BLaER1 (cell line): ENCODE results near the gene TSTD1.
"Not testable (repeated sequence)": the region's sequence is repeated elsewhere in the genome, so short reads cannot be mapped to it uniquely, and the experiment has no call there.

Source experiments
- H3K27ac ChIP-seq: shearing (Covaris generic); formaldehyde crosslinking; 2 replicates; pipeline ENCODE4 v1.8.1; 2022
- H3K27me3 ChIP-seq: shearing (Covaris generic); formaldehyde crosslinking; 2 replicates; pipeline ENCODE4 v1.8.1; 2022
- H3K36me3 ChIP-seq: shearing (Covaris generic); formaldehyde crosslinking; 2 replicates; pipeline ENCODE4 v1.8.1; 2022
- H3K4me1 ChIP-seq: shearing (Covaris generic); formaldehyde crosslinking; 2 replicates; pipeline ENCODE4 v1.8.1; 2022
- H3K4me2 ChIP-seq: shearing (Covaris generic); formaldehyde crosslinking; 2 replicates; pipeline ENCODE4 v1.8.1; 2022
- H3K4me3 ChIP-seq: shearing (Covaris generic); formaldehyde crosslinking; 2 replicates; pipeline ENCODE4 v1.8.1; 2022
- H3K9ac ChIP-seq: shearing (Covaris generic); formaldehyde crosslinking; 2 replicates; pipeline ENCODE4 v1.8.1; 2022
- H3K9me3 ChIP-seq: shearing (Covaris generic); formaldehyde crosslinking; 2 replicates; pipeline ENCODE4 v1.8.1; 2022
- H4K20me1 ChIP-seq: shearing (Covaris generic); formaldehyde crosslinking; 2 replicates; pipeline ENCODE4 v1.8.1; 2022
- Cebpa-rat ChIP-seq: shearing (Covaris generic); IDR thresholded peaks from 2 replicates; pipeline ENCODE4 v1.8.1; 2022

Gene TSTD1

GRCh38 chr1:161039154-161039545 is 386 bp upstream of the TSTD1 start:
- H3K27ac ChIP-seq = peak overlapping the region; percentile 85
- no peaks in the 10 kb centered on the region for H3K27me3 ChIP-seq
- peak overlapping the region; percentile 84 for H3K9ac ChIP-seq
- no peak for TF ChIP-seq Cebpa-rat
- H4K20me1 ChIP-seq = no peaks in the 10 kb centered on the region
- no peaks in the 10 kb centered on the region for H3K9me3 ChIP-seq
- H3K4me1 ChIP-seq = peaks cover 85% of the 10 kb centered on the region
- H3K4me2 ChIP-seq = peak overlapping the region; percentile 85
- peaks cover 42% of the 10 kb centered on the region for H3K36me3 ChIP-seq
- peak overlapping the region; percentile 85 for H3K4me3 ChIP-seq

- H3K27me3 ChIP-seq = no peaks in the 10 kb centered on the region
- H3K36me3 ChIP-seq = peaks cover 37% of the 10 kb centered on the region
- peaks cover 84% of the 10 kb centered on the region for H3K4me1 ChIP-seq
- H4K20me1 ChIP-seq = no peaks in the 10 kb centered on the region
- peak overlapping the region; percentile 85 for H3K27ac ChIP-seq
- peak overlapping the region; percentile 84 for H3K9ac ChIP-seq
- peak overlapping the region; percentile 85 for H3K4me2 ChIP-seq
- no peak for TF ChIP-seq Cebpa-rat
- H3K9me3 ChIP-seq = no peaks in the 10 kb centered on the region
- peak overlapping the region; percentile 85 for H3K4me3 ChIP-seq
Measured at GRCh38 chr1:161037661-161038522, 872 bp downstream of the TSTD1 start.

- Histone ChIP-seq H3K9me3 (peaks cover 21% of the 10 kb centered on the region), H3K4me2 (peak overlapping the region; percentile 66; the same call in 1 of the 2 replicates), H3K27ac (0 out of 2 replicates have a peak overlapping the region, but pooled peaks have one; percentile 74), H3K9ac (no peak overlapping the region), H3K4me3 (no peak overlapping the region), H3K36me3 (peaks cover 20% of the 10 kb centered on the region), H3K27me3 (no peaks in the 10 kb centered on the region), H4K20me1 (no peaks in the 10 kb centered on the region), H3K4me1 (peaks cover 70% of the 10 kb centered on the region)
- TF ChIP-seq Cebpa-rat = no peak
Measured at GRCh38 chr1:161033751-161034150, 5.0 kb downstream of the TSTD1 start.

GRCh38 chr1:161032409-161032808 is 6.4 kb downstream of the TSTD1 start:
- TF ChIP-seq Cebpa-rat = no peak

GRCh38 chr1:161031874-161032273 is 6.9 kb downstream of the TSTD1 start:
- peaks cover 39% of the 10 kb centered on the region for H3K9me3 ChIP-seq
- peaks cover 54% of the 10 kb centered on the region for H3K4me1 ChIP-seq
- H3K27ac ChIP-seq = no peak overlapping the region
- no peak overlapping the region for H3K9ac ChIP-seq
- peak overlapping the region; percentile 14 for H3K4me2 ChIP-seq
- no peaks in the 10 kb centered on the region for H4K20me1 ChIP-seq
- peaks cover 36% of the 10 kb centered on the region for H3K36me3 ChIP-seq
- no peak for TF ChIP-seq Cebpa-rat
- no peaks in the 10 kb centered on the region for H3K27me3 ChIP-seq
- no peak overlapping the region for H3K4me3 ChIP-seq

More at GRCh38 chr1:161032409-161032808, 6.4 kb downstream of the TSTD1 start:
- Histone ChIP-seq H3K9ac (no peak overlapping the region), H3K9me3 (peaks cover 35% of the 10 kb centered on the region), H3K36me3 (peaks cover 32% of the 10 kb centered on the region), H3K4me2 (peak overlapping the region; percentile 17; the same call in 1 of the 2 replicates), H3K4me3 (no peak overlapping the region), H3K27ac (peak overlapping the region; percentile 11; the same call in 1 of the 2 replicates), H4K20me1 (no peaks in the 10 kb centered on the region), H3K27me3 (no peaks in the 10 kb centered on the region), H3K4me1 (peaks cover 59% of the 10 kb centered on the region)

GRCh38 chr1:161029466-161029865 is 9.3 kb downstream of the TSTD1 start:
- H3K27me3 ChIP-seq = not testable (repeated sequence)

GRCh38 chr1:161026954-161027353 is 11.8 kb downstream of the TSTD1 start:
- not testable (repeated sequence) for H4K20me1 ChIP-seq, H3K27me3 ChIP-seq, H3K4me2 ChIP-seq, H3K4me3 ChIP-seq, H3K4me1 ChIP-seq, H3K9ac ChIP-seq, H3K27ac ChIP-seq
- H3K9me3 ChIP-seq = peaks cover 39% of the 10 kb centered on the region
- H3K36me3 ChIP-seq = peaks cover 36% of the 10 kb centered on the region

More at GRCh38 chr1:161029466-161029865, 9.3 kb downstream of the TSTD1 start:
- not testable (repeated sequence) for H3K27ac ChIP-seq, H3K9ac ChIP-seq, H4K20me1 ChIP-seq, H3K4me2 ChIP-seq, H3K4me3 ChIP-seq
- H3K9me3 ChIP-seq = peaks cover 39% of the 10 kb centered on the region
- H3K36me3 ChIP-seq = peaks cover 36% of the 10 kb centered on the region
- peaks cover 30% of the 10 kb centered on the region for H3K4me1 ChIP-seq

GRCh38 chr1:161022432-161022831 is 16.3 kb downstream of the TSTD1 start:
- Histone ChIP-seq H4K20me1 (peaks cover 12% of the 10 kb centered on the region; the same call in 1 of the 2 replicates), H3K4me1 (peaks cover 39% of the 10 kb centered on the region)
- H3K27me3 ChIP-seq, H3K9ac ChIP-seq, H3K36me3 ChIP-seq, H3K9me3 ChIP-seq, H3K4me3 ChIP-seq, H3K4me2 ChIP-seq, H3K27ac ChIP-seq: not testable (repeated sequence)

GRCh38 chr1:161021970-161022353 is 16.8 kb downstream of the TSTD1 start:
- Histone ChIP-seq H3K36me3 (no peaks in the 10 kb centered on the region), H3K4me2 (peak overlapping the region; percentile 81), H3K27ac (no peak overlapping the region), H3K9ac (no peak overlapping the region; the same call in 1 of the 2 replicates), H3K27me3 (no peaks in the 10 kb centered on the region), H3K4me1 (peaks cover 39% of the 10 kb centered on the region), H3K9me3 (no peaks in the 10 kb centered on the region), H4K20me1 (peaks cover 12% of the 10 kb centered on the region; the same call in 1 of the 2 replicates), H3K4me3 (peak overlapping the region; percentile 76)
- TF ChIP-seq Cebpa-rat = no peak

GRCh38 chr1:161021165-161021969 is 17.4 kb downstream of the TSTD1 start:
- peak overlapping the region; percentile 76 for H3K4me3 ChIP-seq
- peak overlapping the region; percentile 69 for H3K9ac ChIP-seq
- peaks cover 39% of the 10 kb centered on the region for H3K4me1 ChIP-seq
- peak overlapping the region; percentile 70 for H3K27ac ChIP-seq
- H3K4me2 ChIP-seq = peak overlapping the region; percentile 81
- peaks cover 12% of the 10 kb centered on the region; the same call in 1 of the 2 replicates for H4K20me1 ChIP-seq
- no peak for TF ChIP-seq Cebpa-rat
- H3K9me3 ChIP-seq = no peaks in the 10 kb centered on the region
- no peaks in the 10 kb centered on the region for H3K27me3 ChIP-seq
- H3K36me3 ChIP-seq = no peaks in the 10 kb centered on the region
